H1 (cell line): Measurements from ENCODE around the gene CEP152. TPM values are rescaled to one million over a fixed set of nuclear protein-coding genes. Genes with fewer than 3 reads are reported as not detected.

ENCODE experiments used
- CBX8 ChIP-seq: fragments of 300-800, 300-1000 bp; sonication (generic); IDR thresholded peaks from 2 replicates; pipeline ENCODE4 v1.7.1; 2016; ENCODE audit warnings: low read depth, low read length, borderline replicate concordance
- CTBP2 ChIP-seq: IDR thresholded peaks from 2 replicates; pipeline ENCODE4 v1.7.0; 2011; ENCODE audit warnings: borderline replicate concordance, mild to moderate bottlenecking, moderate library complexity, mixed read lengths, low read length; ENCODE audit not compliant: insufficient read depth, insufficient read length
- CTCF ChIP-seq, 3 experiments: IDR thresholded peaks; 1 replicate in 2 of 3; 2 replicates in 1 of 3; pipeline versions ENCODE4 v1.5.1 to v1.6.1; 2011; ENCODE audit warnings: low read length in 3 of 3, mild to moderate bottlenecking in 3 of 3, inconsistent platforms in 2 of 3, low read depth in 1 of 3, moderate library complexity in 1 of 3; ENCODE audit not compliant: insufficient read depth in 1 of 3; ENCODE audit errors: control extremely low read depth in 1 of 3
- EP300 ChIP-seq, 2 experiments: IDR thresholded peaks; 1 replicate in 1 of 2; 2 replicates in 1 of 2; pipeline ENCODE4 v1.6.1; 2011 to 2012; ENCODE audit warnings: low read depth in 2 of 2, low read length in 2 of 2, mild to moderate bottlenecking in 2 of 2, borderline replicate concordance in 1 of 2, inconsistent platforms in 1 of 2, moderate library complexity in 1 of 2
- EZH2 ChIP-seq: fragments of 200-600 bp; sonication (generic); IDR thresholded peaks from 2 replicates; pipeline ENCODE4 v1.7.1; 2012; ENCODE audit warnings: low read depth, mild to moderate bottlenecking, moderate library complexity, low read length, inconsistent platforms; ENCODE audit not compliant: severe bottlenecking
- SRF ChIP-seq: IDR thresholded peaks from 2 replicates; pipeline ENCODE4 v1.6.1; 2011; ENCODE audit warnings: mild to moderate bottlenecking, low read depth, low read length, moderate library complexity
- TAF1 ChIP-seq: IDR thresholded peaks from 2 replicates; pipeline ENCODE4 v1.6.1; 2011; ENCODE audit warnings: mild to moderate bottlenecking, low read depth, low read length
- polyA plus RNA-seq, 7 experiments: library from polyadenylated mRNA; depleted of rRNA in 3 of 7; stranded (reverse) in 5 of 7; unstranded in 2 of 7; fragments of >200 nt in 5 of 7; fragments of 200-250 nt in 2 of 7; gene quantifications; 1 replicate in 5 of 7; 2 replicates in 1 of 7; 4 replicates in 1 of 7; pipeline versions ENCODE4 v1.2.1 to v1.2.3, GENCODE V29; 2011 to 2013; ENCODE audit warnings: missing spikeins in 2 of 7, mixed read lengths in 2 of 7
- total RNA-seq: library from RNA; stranded (reverse); fragmentation: NEBNext Ultra II Directional; extraction: Animal tissue kit (Norgen Biotek cat#: 25700); gene quantifications from 2 replicates; pipeline ENCODE4 v1.2.1, GENCODE V29; 2021

Gene CEP152
- total and polyA plus RNA-seq, 2 of the 8 experiments (the other 6 are each of a cell fraction or from before 2014, with no cell fraction given) = 1.4 to 16.2 TPM

- TF ChIP-seq CBX8 (no peak), SRF (no peak), CTCF (IDR thresholded peaks at IDR 0.05; ENCODE audit: control extremely low read depth in 1 of 3, insufficient read depth in 1 of 3, low read depth in 1 of 3, low read length in 3 of 3) (no peak), CTBP2 (no peak), TAF1 (no peak), EZH2 (no peak), EP300 (IDR thresholded peaks at IDR 0.05; ENCODE audit: borderline replicate concordance in 1 of 2, low read depth in 2 of 2, low read length in 2 of 2) (no peak)
These were observed 39.8 kb upstream of the CEP152 start (continued) for GRCh38 chr15:48850648-48851047.
